ENCODE data around the gene NUDT1.
A peak's percentile ranks its signal among the peaks of the same experiment; 100 is the strongest.

NUDT1 gene

GRCh38 chr7:2243458-2243857, 1.4 kb downstream of the NUDT1 start:
- Histone ChIP-seq H3K4me3 (no peak overlapping the region), H3K27ac (no peak overlapping the region)

GRCh38 chr7:2244404-2244995, 2.5 kb downstream of the NUDT1 start:
- Histone ChIP-seq H3K4me3 (no peak overlapping the region), H3K27ac (no peak overlapping the region)

DNA sequence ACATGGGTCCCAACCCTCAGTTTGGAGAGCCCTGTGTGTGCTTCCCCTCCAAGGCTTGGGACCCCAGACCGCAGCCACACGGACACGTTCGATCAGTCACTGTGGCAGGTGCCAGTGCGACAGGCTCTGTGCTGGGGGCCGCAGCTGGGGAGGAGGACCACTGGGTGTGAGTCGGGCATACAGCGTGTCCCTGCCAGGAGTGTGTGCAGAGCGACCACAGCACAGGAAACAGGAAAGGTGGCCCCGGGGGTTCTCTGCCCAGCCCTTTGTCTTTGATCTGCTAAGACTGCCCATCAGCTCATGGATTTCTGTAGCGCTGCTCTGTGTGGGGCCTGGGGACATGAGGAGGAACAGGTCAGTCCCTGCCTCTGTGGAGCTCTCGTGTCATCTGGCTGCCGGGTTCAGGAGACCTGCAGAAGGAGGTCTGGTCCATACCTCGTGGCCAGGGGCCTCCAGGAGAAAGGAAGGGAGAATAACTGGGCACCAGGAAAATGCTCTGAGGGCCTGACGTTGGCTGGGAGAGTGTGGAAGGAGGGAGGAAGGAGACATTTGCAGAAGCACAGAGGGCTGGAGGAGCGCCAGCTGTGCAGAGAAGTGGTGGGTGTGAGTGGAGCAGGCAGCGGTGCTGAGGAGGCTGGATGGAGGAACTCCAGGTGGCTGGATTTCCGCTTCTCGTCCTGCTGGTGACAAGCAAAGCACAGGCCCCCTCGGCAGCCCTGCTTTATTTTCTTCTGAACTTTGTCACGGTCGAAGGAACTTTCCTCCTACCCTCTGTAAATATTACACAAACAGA, 4.1 kb downstream of the NUDT1 start:
- no peak overlapping the region for H3K4me3 ChIP-seq
- H3K27ac ChIP-seq: peak overlapping the region in 1 of 21 experiments; percentile 10

DNA sequence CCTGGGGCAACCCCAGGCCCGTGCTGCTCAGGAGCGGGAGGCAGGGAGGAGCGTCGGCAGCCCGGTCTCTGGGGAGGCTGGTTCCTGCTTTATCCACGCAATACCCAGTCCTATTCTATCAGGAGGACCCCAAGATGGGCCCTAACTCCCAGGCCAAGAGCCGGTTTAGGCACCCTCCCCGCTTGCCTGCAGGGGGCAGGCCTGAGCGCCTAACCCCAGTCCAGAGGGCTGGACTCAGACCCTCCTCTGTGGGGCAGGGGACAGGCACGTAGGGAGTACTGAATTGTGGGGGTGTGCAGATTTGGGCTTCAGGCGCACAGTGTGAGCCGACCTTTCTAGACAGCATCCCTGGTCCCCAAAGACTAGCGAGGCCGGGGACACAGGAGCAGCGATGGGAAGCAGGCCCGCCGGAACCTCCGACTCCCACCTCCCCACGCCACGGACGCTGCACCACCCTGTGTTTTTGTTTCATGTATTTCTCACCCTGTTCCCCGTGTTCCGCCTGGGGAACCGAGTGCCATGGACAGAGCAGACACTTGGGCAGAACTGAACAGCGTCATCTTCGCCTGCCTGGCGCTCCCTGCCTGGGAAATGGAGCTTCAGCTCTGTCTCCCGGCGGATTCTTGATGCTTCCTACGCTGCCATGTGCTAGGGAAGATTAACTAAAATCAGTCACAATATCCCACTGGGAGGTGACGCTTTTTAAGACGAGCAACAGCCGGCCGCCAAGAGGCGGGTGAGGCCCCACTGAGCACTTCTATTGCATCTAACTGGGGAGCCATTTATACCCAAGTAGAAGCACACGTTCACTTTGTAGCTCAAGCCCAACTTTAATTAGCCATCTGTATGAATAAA, 5.3 kb downstream of the NUDT1 start:
- H3K27ac ChIP-seq: peak overlapping the region in 6 of 21 experiments; percentile 7 to 82 (median 28)
- H3K4me3 ChIP-seq: no peak overlapping the region

DNA sequence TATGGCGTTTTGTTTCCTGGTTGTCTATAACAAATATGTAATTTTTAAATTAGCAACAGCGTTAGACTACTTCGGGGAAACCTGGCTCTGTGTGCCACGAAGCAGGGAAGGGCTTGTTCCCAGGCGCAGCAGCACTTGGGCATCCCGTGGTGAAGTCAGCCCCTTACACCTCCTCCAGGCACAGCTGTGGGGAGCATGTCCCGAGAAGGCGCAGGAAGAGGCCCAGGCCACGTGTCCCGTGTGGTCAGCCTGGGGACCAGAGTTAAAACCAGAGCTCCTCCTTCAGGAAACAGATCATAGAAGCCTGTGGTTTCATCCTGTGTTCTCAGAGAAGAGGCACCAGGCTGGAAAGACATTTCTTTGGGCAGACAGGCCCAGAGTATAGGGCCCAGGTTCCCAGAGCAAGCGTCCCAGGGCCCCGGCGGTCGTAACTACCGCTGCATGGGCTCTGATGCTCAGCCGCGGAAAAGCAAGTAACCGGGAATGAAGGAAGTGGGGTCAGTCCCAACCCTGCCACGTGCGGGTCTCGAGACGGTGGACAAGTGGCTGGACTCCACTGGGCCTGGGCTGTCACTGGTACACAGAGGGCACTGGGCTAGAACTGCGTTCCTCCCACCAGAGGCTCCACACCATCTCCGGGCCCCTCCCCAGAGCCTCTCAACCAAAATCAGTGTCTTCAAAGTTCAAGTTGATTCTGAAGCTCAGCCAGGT, 7.1 kb downstream of the NUDT1 start:
- Histone ChIP-seq H3K4me3 (no peak overlapping the region), H3K27ac (peak overlapping the region in 20 of 21 experiments; percentile 43 to 89 (median 73))

DNA sequence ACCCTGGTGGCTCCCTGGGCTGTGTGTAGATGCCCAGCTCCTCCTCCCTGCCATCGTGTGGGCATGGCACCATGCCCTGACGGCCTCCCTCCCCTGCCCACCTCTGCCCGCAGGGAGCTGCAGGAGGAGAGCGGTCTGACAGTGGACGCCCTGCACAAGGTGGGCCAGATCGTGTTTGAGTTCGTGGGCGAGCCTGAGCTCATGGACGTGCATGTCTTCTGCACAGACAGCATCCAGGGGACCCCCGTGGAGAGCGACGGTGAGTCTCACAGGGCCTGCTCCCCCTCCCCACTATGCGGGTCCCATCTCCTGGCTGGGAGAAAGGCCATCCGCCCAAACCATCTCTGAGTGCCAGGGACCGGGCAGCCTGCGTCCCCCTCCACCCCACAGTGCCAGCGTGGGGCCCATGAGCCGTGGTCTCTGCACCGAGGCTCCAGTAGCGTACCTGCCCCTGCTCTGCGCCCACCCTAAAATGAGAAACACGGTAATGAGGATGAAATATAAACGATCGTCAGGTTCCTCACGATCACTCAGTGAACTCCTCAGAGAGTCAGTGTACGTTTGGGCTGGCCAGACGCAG, 7.8 kb downstream of the NUDT1 start:
- Histone ChIP-seq H3K27ac (peak overlapping the region in 20 of 21 experiments; percentile 43 to 89 (median 73)), H3K4me3 (no peak overlapping the region)

- Histone ChIP-seq H3K27ac (no peak overlapping the region), H3K4me3 (no peak overlapping the region)
Observed at GRCh38 chr7:2251381-2251780, 9.4 kb downstream of the NUDT1 start.

DNA sequence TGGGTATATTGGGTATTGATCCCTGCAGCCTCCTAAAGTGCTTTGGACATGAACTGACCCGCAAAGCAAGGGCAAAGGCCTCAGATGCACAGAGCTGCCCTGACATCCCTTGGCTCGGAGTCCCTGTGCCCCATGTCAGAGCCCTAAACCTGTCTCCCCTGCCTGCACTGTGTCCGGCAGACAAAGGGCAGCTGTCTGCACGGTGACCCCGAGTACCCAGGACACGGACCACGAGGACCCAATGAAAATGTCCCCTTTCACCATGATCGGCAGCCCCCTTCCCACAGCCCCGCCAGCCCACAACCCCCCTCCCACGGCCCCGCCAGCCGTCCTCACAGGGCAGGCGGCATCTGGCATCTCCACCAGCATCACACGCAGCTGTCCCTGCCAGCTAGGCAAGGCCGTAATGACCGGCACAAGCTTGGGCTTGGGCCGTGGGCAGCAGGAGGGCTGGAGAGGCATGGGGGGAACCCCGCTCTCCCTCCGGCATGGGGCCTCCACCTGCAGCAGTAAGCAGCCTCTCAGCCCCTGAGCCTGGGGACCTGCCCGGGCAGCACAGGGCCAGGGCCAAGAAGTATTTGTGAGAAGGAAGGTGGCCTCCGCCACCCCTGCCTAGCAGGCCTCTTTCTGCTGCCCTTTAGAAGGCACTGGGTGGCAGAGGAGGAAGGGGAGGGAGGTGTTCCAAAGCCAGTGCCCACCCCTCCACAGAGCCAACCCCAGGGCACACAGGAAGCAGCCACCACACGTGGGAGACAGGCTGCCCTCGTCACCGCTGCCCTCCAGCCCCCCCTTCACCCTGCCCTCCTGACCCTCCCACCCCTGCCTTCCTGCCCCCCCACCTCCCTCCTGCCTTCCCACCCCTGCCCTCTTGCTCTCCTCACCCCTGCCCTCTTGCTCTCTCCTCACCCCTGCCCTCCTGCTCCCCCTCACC, 10.1 kb downstream of the NUDT1 start:
- H3K4me3 ChIP-seq: no peak overlapping the region
- H3K27ac ChIP-seq: peak overlapping the region in 4 of 21 experiments; percentile 18 to 41 (median 34)

GRCh38 chr7:2253021-2253420, 11.0 kb downstream of the NUDT1 start:
- H3K4me3 ChIP-seq: no peak overlapping the region
- no peak overlapping the region for H3K27ac ChIP-seq

GRCh38 chr7:2253525-2254244, 11.7 kb downstream of the NUDT1 start:
- H3K27ac ChIP-seq: no peak overlapping the region
- H3K4me3 ChIP-seq: no peak overlapping the region

DNA sequence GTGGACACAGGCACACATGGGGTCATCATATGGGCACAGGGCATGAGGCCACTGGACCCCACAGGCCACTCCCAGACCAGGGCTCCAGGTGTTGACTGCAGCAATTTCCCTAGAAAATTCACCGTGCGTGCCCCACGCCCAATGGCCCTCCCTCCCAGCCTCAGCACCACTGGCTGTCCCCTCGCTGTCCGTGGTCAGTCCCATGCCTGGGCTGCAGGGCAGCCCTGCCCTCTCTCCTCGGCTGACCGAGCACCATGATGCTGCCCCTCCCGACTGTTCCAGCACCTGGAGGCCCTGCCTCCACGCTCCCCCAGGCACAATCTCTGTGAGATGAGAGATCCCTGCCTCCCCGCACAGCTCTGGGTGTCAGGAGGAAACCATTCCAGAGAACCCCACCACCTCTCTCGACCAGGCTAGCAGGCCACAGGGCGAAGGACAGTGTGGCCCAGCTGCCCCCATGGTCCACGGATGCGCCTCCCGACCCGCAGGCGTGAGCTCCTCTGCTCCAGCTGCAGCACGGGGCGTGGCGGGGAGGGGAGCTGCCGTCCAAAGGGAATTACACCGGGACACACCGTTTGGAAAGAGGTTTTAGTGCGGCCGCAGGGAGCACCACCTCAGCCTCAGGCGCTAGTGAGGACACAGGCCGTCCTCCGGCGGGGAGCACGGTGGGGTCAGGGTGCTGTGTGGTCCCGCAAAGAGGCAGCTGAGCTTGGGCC, 12.6 kb downstream of the NUDT1 start:
- H3K4me3 ChIP-seq: no peak overlapping the region
- no peak overlapping the region for H3K27ac ChIP-seq

DNA sequence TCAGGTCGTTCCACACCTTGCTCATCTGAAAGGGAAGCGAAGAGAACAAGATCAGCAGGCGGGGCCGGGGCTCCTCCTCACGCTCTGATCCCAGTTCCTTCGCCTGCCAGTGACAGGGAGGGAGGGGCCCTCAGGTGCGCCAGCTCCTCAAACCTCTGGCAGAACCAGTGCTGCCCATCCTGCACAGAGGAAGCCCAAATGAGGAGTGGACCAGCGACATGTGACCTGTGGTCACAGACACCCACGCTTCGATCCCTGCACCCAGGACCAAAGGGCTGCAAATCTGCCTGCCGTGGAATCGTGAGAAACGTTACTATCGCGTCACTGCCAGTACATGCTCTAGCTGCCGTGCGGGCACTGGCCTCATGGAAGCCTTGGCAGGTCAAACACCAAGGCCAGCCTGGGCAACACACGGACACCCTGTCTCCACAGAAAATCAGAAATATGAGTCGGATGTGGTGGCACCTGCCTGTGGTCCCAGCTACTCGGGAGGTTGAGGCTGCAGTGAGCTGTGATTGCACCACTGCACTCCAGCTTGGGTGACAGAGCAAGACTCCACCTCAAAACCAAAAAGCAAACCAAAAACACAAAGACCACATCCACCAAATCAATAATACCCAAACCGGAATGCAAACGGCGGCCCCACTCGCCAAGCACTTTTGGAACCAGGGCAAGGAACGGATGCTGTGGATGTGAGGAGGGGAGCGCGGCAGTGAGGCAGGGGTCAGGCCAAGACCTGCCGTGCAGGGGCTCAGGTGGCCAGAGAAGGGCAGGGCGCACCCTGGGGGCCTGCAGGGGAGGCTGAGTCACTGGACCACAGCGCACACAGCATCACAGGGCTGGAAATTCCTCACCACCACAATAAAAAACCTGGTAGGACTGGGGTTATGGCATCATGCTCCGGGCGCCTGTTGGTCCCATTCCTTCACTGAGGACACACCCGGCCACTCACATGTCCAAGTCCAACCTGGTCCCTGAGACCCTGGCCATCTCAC, 13.4 kb downstream of the NUDT1 start:
- Histone ChIP-seq H3K27ac (no peak overlapping the region), H3K4me3 (no peak overlapping the region)

DNA sequence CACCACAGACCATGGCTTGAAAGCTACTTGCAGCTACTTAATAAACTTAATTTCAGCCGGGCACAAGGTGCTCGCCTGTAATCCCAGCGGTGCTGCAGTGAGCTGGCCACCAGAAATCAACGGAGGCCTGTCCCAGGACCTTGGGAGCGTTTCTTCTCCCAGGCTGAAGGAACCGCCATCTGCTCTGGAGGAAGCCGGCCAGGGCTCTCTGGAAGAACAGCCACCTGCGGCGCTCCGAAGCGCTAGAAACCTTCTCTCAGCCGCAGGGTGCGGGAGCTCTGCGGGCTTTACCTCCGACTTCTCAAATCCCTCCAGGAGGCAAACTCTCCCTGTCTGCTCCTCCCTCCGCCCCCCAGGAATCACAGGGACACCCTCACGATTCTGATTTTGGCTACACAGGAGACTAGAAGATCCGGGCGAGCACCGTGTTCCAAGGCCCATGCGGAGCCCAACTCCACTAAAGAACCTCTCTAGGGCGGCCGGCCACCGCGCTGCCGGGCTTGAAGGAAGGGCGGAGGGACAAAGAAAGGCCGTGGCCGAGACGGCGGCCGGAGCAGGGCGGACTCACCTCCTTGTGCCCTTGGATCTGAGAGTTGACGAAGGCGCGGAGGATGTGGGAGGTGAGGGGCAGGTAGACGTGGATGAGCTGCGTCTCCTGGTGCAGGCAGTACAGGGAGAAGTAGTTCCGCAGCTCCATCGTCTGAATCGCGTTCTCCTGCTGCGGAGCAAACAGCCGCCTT, 14.4 kb downstream of the NUDT1 start:
- H3K27ac ChIP-seq: no peak overlapping the region

DNA sequence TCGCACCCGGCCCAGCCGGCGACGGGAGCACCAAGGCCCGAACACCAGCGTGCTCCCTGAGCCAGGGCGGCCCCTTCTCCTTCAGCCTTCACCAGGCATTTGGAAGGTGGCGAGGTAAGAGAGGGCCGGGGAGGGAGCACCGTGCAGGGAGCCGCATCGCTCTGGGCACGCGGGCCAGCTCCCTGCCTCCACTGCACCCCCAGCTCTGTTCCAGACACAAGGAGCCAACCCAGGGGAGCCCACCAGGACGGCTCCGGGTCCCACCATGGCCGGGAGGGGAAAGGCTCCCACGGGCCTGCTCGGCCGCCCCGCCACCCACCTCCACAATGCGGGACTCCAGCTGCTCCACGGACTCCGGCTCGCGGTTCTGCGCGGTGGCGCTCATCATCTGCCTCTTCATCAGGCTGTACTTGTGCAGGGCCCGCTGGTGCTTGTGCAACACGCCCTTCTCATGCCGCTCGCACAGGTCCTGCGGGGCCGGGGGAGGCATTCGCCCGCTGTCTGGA, 15.1 kb downstream of the NUDT1 start:
- Histone ChIP-seq H3K27ac (no peak overlapping the region), H3K4me3 (no peak overlapping the region)

More for the DNA sequence above, 14.4 kb downstream of the NUDT1 start:
- H3K4me3 ChIP-seq: no peak overlapping the region

DNA sequence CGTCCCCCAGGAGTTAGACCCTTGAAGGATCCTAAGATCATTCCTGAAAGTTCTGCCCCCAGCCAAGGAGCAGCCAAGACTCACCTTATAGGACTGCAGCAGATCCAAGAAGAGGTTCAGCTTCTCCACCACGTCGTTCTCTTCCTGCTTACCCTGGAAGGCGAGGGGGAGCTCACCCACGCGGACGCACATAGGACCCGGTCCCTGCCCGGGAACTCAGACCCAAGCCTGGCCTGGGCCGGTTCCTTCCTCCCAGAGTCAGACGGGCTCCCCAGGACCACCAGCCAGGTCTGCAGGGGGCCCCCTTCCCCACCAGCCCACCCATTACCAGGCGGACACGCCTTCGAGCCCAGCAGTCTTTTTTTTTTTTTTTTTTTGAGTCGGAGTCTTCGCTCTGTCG, 15.6 kb downstream of the NUDT1 start:
- Histone ChIP-seq H3K4me3 (no peak overlapping the region), H3K27ac (no peak overlapping the region)
